ENCODE measurements around the gene EVI2B. TPM values are rescaled to one million over a fixed set of nuclear protein-coding genes. Genes with fewer than 3 reads are reported as not detected.

EVI2B gene
- total and polyA plus RNA-seq, 7 experiments from 2014 or later = 57.8 to 154 (median 94.2) TPM

DNA sequence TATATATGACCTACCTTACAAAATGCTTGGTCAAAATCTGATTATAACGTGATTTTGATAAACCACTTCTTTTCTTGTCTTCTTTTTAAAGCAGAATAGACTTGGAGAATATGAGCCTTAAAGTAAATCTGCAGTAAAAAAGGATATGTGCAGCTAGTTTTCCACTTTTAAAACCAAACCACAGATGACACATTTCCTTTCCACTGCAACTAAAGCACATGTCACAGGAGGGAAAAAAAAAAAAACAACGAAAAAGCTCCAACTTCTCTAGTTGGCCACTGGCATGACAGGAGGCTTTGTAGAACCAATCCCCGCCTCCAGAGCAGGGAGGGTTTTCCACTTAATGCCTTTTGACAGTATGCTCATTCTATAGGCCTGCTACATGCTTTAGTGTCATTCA lies 7.6 kb upstream of the EVI2B start, which contains the start of gene EVI2A:
TSS of gene EVI2A (minus strand) at position 142 of the 400 bp plus-strand sequence. CDS start 2,609 bp downstream, outside the sequence.
- no peaks in the 10 kb centered on the region for H3K27me3 Mint-ChIP-seq

DNA sequence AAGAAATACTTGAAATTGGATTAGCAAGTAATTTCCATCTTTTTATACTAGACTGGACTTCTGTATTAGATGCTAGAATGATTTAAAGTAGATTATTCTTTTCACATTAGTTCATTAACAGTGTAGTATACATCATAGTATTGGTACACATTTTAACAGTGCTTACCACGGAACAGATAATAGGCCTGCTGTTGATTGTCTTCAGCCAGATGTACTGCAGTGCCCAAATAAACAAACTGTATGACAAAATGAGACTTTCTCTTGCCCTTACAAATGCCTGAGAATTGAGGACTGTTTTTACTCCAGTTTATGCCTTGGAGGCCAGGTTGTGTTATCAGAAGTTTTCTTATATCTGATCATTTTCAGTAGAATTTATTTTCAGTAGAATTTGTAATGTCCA lies 6.9 kb upstream of the EVI2B start:
- Histone ChIP-seq H3K9me3 (ENCODE audit: control insufficient read depth in 2 of 3, low read length in 3 of 3) (no peaks in the 10 kb centered on the region), H3K27ac (ENCODE audit: low read depth, low read length) (peak overlapping the region; percentile 90), H3K4me1 (ENCODE audit: control insufficient read depth in 2 of 2, insufficient read depth in 2 of 2, low read length in 2 of 2) (peaks cover 17 to 35% of the 10 kb centered on the region in 2 donors), H3K4me3 (ENCODE audit: low read length) (peak overlapping the region; percentile 66), H3K27me3 (ENCODE audit: control insufficient read depth in 2 of 2, insufficient read depth in 2 of 2, low read length in 2 of 2) (no peaks in the 10 kb centered on the region), H3K36me3 (ENCODE audit: control insufficient read depth in 2 of 3, insufficient read depth in 3 of 3, low read length in 3 of 3) (no peaks in the 10 kb centered on the region)
- Mint-ChIP-seq H3K27ac (peak overlapping the region; percentile 88 to 98 (median 94)), H3K4me1 (peaks cover 26 to 48% (median 41%) of the 10 kb centered on the region in 7 donors), H3K36me3 (peaks cover 3 to 25% (median 10%) of the 10 kb centered on the region in 5 donors), H3K27me3 (no peaks in the 10 kb centered on the region), H3K9me3 (no peaks in the 10 kb centered on the region), H3K4me3 (peak overlapping the region; percentile 78 to 96 (median 89))
- ATAC-seq (no peak), DNase-seq (no peak)
- intact Hi-C loops (cut with micrococcal nuclease) = loop anchor here (1.0 to 5.0 kb wide), 12 partner anchors 10 to 581 kb away; partner anchors contain the start of genes TEFM (in 1 of the 2) and UTP6 (in 1 of the 2)
- ChIA-PET CTCF (interaction anchor here (0.6 to 1.2 kb wide), 4 partner anchors 9 to 52 kb away, joined by 3 to 9 read pairs (median 4); no protein-coding TSS in a partner anchor), POLR2A (interaction anchor here (1.1 to 4.8 kb wide), 5 partner anchors 9 to 312 kb away, joined by 4 to 73 read pairs (median 5); partner anchors contain the start of gene EVI2B)

More for the DNA sequence above, 7.6 kb upstream of the EVI2B start, which contains the start of gene EVI2A:
- intact Hi-C loops (cut with micrococcal nuclease) = loop anchor here (1.0 to 5.0 kb wide), 12 partner anchors 11 to 580 kb away; partner anchors contain the start of genes TEFM (in 1 of the 2) and UTP6 (in 1 of the 2)
- peak; percentile 30 to 95 (median 87) for DNase-seq
- H3K4me1 ChIP-seq (ENCODE audit: control insufficient read depth in 2 of 2, insufficient read depth in 2 of 2, low read length in 2 of 2) = peaks cover 11 to 28% of the 10 kb centered on the region in 2 donors
- H3K36me3 ChIP-seq (ENCODE audit: control insufficient read depth in 2 of 3, insufficient read depth in 3 of 3, low read length in 3 of 3) = no peaks in the 10 kb centered on the region
- H3K36me3 Mint-ChIP-seq = peaks cover 4 to 25% (median 15%) of the 10 kb centered on the region in 5 donors
- peak within 1 kb of the TSS; percentile 90 for H3K27ac ChIP-seq (ENCODE audit: low read depth, low read length)
- H3K9me3 ChIP-seq (ENCODE audit: control insufficient read depth in 2 of 3, low read length in 3 of 3) = no peaks in the 10 kb centered on the region
- peaks cover 26 to 41% (median 34%) of the 10 kb centered on the region in 7 donors for H3K4me1 Mint-ChIP-seq
- H3K27ac Mint-ChIP-seq = peak within 1 kb of the TSS; percentile 88 to 98 (median 94)
- H3K27me3 ChIP-seq (ENCODE audit: control insufficient read depth in 2 of 2, insufficient read depth in 2 of 2, low read length in 2 of 2) = no peaks in the 10 kb centered on the region
- peak; percentile 93 for ATAC-seq
- peak within 1 kb of the TSS; percentile 78 to 96 (median 89) for H3K4me3 Mint-ChIP-seq
- H3K4me3 ChIP-seq (ENCODE audit: low read length) = peak within 1 kb of the TSS; percentile 66
- ChIA-PET POLR2A (interaction anchor here (0.8 to 4.8 kb wide), 6 partner anchors 10 to 313 kb away, joined by 3 to 73 read pairs (median 4); partner anchors contain the start of gene EVI2B), CTCF (interaction anchor here (0.6 to 1.0 kb wide), 4 partner anchors 9 to 51 kb away, joined by 3 to 4 read pairs (median 3); no protein-coding TSS in a partner anchor)
- H3K9me3 Mint-ChIP-seq = no peaks in the 10 kb centered on the region

DNA sequence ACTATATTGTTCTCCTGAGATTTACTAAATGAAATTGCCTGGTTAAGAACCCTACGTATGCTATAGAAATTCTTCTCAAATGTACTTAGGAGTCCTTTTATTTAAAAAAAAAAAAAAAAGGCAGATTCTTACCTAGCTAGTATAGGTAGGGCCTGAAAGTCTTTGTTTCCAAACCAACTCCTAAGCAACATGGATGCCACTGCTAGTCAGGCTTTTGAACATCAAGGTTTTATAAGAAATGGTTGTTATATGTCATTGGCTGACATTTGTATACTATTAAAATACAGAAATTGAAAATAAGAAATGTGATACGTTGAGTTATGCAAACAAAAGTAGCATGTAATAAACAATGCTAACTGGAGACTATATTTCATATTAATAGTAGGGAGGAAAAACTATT lies 6.4 kb upstream of the EVI2B start:
- CTCF ChIA-PET = interaction anchor here (0.7 to 2.3 kb wide), 4 partner anchors 8 to 54 kb away, joined by 3 to 12 read pairs (median 6); no protein-coding TSS in a partner anchor
- ATAC-seq (no peak), DNase-seq (peak in 2 of 9 donors; percentile 19 to 39)
- Histone ChIP-seq H3K27me3 (ENCODE audit: control insufficient read depth in 2 of 2, insufficient read depth in 2 of 2, low read length in 2 of 2) (no peaks in the 10 kb centered on the region), H3K4me3 (ENCODE audit: low read length) (peak overlapping the region; percentile 66), H3K9me3 (ENCODE audit: control insufficient read depth in 2 of 3, low read length in 3 of 3) (no peaks in the 10 kb centered on the region), H3K36me3 (ENCODE audit: control insufficient read depth in 2 of 3, insufficient read depth in 3 of 3, low read length in 3 of 3) (no peaks in the 10 kb centered on the region), H3K27ac (ENCODE audit: low read depth, low read length) (peak overlapping the region; percentile 90), H3K4me1 (ENCODE audit: control insufficient read depth in 2 of 2, insufficient read depth in 2 of 2, low read length in 2 of 2) (peaks cover 22 to 40% of the 10 kb centered on the region in 2 donors)
- peaks cover 26 to 53% (median 45%) of the 10 kb centered on the region in 7 donors for H3K4me1 Mint-ChIP-seq
- peak overlapping the region; percentile 78 to 96 (median 89) for H3K4me3 Mint-ChIP-seq
- H3K36me3 Mint-ChIP-seq = peaks cover 3 to 25% (median 8%) of the 10 kb centered on the region in 5 donors
- no peaks in the 10 kb centered on the region for H3K9me3 Mint-ChIP-seq
- H3K27me3 Mint-ChIP-seq = no peaks in the 10 kb centered on the region
- POLR2A ChIA-PET = interaction anchor here (0.8 to 4.8 kb wide), 8 partner anchors 8 to 312 kb away, joined by 3 to 73 read pairs (median 5); partner anchors contain the start of gene EVI2B
- peak overlapping the region; percentile 88 to 98 (median 94) for H3K27ac Mint-ChIP-seq
- intact Hi-C loops (cut with micrococcal nuclease) = loop anchor here (2.0 to 5.0 kb wide), 7 partner anchors 13 to 313 kb away; no protein-coding TSS in a partner anchor

DNA sequence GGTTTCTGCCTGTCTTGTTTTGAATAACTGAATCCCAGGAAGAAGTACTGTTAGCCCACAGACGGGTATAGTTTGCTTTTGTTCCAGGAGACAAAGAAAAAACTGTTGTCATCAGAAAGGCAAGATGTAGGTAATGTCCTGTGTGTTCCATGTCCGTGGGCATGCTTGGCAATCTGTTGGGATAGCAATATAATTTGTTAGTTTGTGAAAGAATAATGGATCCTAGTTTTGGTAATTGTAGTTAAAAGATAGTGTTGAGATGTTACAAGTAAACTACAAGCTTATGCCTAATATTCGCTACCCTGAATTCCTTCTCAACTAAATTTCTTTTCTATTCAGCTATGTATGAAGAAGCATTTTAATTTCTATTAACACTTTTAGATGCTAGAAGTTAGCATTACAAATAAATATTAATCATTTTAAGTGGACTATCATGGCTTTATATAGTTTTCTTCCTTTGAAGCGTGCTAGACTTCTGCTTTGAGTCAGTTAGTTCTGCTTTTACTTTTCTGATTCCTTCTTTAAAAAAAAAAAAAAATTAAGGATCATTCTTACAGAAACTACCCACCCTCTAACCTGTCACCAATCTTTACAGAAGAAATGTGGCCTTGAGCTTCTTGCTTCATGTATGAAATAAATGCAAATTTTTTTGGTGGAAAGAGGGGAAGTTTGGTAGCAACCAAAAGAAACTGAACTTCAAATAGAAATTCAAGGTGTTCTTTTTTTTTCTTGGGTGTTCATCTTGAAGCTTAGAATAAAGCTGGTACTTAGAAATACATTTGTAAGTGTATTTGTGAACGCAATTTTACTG lies 5.2 kb upstream of the EVI2B start:
- H3K36me3 ChIP-seq (ENCODE audit: control insufficient read depth in 2 of 3, insufficient read depth in 3 of 3, low read length in 3 of 3) = no peaks in the 10 kb centered on the region
- Mint-ChIP-seq H3K27me3 (no peaks in the 10 kb centered on the region), H3K27ac (peak overlapping the region; percentile 90 to 98 (median 95)), H3K4me3 (peak overlapping the region; percentile 78 to 96 (median 89)), H3K9me3 (peaks cover 0 to 3% (median 0%) of the 10 kb centered on the region in 11 donors), H3K36me3 (peaks cover 3 to 25% (median 8%) of the 10 kb centered on the region in 5 donors), H3K4me1 (peaks cover 36 to 64% (median 55%) of the 10 kb centered on the region in 7 donors)
- H3K4me3 ChIP-seq (ENCODE audit: low read length) = peak overlapping the region; percentile 66
- peak; percentile 12 for ATAC-seq
- intact Hi-C loops (cut with micrococcal nuclease) = loop anchor here (5.0 to 10.0 kb wide), 3 partner anchors 224 to 1924 kb away; partner anchors contain the start of genes CRLF3 (in 1 of the 2), NF1 (in 1 of the 2) and TAOK1 (in 1 of the 2)
- ChIA-PET CTCF (interaction anchor here (0.6 to 2.3 kb wide), 5 partner anchors 10 to 53 kb away, joined by 3 to 12 read pairs (median 3); no protein-coding TSS in a partner anchor), POLR2A (interaction anchor here (0.6 to 4.8 kb wide), 14 partner anchors 7 to 346 kb away, joined by 3 to 73 read pairs (median 4); partner anchors contain the start of gene EVI2B)
- no peaks in the 10 kb centered on the region for H3K9me3 ChIP-seq (ENCODE audit: control insufficient read depth in 2 of 3, low read length in 3 of 3)
- H3K27me3 ChIP-seq (ENCODE audit: control insufficient read depth in 2 of 2, insufficient read depth in 2 of 2, low read length in 2 of 2) = no peaks in the 10 kb centered on the region
- peaks cover 32 to 50% of the 10 kb centered on the region in 2 donors for H3K4me1 ChIP-seq (ENCODE audit: control insufficient read depth in 2 of 2, insufficient read depth in 2 of 2, low read length in 2 of 2)
- peak in 7 of 9 donors; percentile 33 to 62 (median 52) for DNase-seq
- peak overlapping the region; percentile 90 for H3K27ac ChIP-seq (ENCODE audit: low read depth, low read length)

DNA sequence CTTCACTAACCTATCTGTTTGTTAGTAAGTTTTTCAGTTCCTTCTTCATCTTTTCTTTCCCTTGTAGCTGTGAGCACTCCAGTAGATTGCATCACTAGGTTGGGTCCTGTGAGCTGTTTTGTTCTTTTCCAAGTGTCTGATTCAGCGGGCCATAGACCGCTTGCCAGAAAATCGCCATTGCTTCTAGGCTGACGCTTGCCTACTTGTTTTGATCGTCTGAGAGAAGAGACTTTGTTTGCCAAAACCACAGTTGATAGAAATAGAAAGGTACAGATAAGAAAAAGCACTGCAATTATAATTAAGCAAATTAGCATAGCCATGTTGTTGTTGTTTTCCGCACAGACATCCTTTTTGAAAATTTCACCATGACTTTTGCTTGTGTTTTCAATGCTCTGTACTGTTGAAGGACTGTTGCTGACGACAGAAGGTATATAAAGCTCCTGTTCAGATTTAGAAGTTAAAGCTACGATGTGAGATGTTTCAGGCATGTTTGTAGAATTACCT lies 4.5 kb upstream of the EVI2B start:
- DNase-seq (peak in 8 of 9 donors; percentile 38 to 80 (median 56)), ATAC-seq (peak; percentile 52)
- Histone ChIP-seq H3K4me3 (ENCODE audit: low read length) (peak overlapping the region; percentile 66), H3K27me3 (ENCODE audit: control insufficient read depth in 2 of 2, insufficient read depth in 2 of 2, low read length in 2 of 2) (no peaks in the 10 kb centered on the region), H3K36me3 (ENCODE audit: control insufficient read depth in 2 of 3, insufficient read depth in 3 of 3, low read length in 3 of 3) (no peaks in the 10 kb centered on the region), H3K4me1 (ENCODE audit: control insufficient read depth in 2 of 2, insufficient read depth in 2 of 2, low read length in 2 of 2) (peaks cover 32 to 50% of the 10 kb centered on the region in 2 donors), H3K9me3 (ENCODE audit: control insufficient read depth in 2 of 3, low read length in 3 of 3) (no peaks in the 10 kb centered on the region), H3K27ac (ENCODE audit: low read depth, low read length) (peak overlapping the region; percentile 90)
- H3K4me1 Mint-ChIP-seq = peaks cover 33 to 58% (median 51%) of the 10 kb centered on the region in 7 donors
- ChIA-PET CTCF (interaction anchor here (1.5 to 2.3 kb wide), 2 partner anchors 16 to 54 kb away, joined by 5 to 12 read pairs; no protein-coding TSS in a partner anchor), POLR2A (interaction anchor here (0.6 to 4.8 kb wide), 11 partner anchors 7 to 345 kb away, joined by 3 to 73 read pairs (median 4); partner anchors contain the start of genes EVI2B and OMG)
- H3K27me3 Mint-ChIP-seq = peaks cover 0 to 2% (median 0%) of the 10 kb centered on the region in 5 donors
- peak overlapping the region; percentile 78 to 96 (median 89) for H3K4me3 Mint-ChIP-seq
- intact Hi-C loops (cut with micrococcal nuclease) = loop anchor here (5.0 to 10.0 kb wide), 3 partner anchors 224 to 1924 kb away; partner anchors contain the start of genes CRLF3 (in 1 of the 2), NF1 (in 1 of the 2) and TAOK1 (in 1 of the 2)
- peak overlapping the region; percentile 90 to 98 (median 95) for H3K27ac Mint-ChIP-seq
- peaks cover 3 to 26% (median 8%) of the 10 kb centered on the region in 5 donors for H3K36me3 Mint-ChIP-seq
- peaks cover 0 to 3% (median 0%) of the 10 kb centered on the region in 11 donors for H3K9me3 Mint-ChIP-seq
